SH-SY5Y (cell line): ENCODE results near the gene CDPF1.

Source experiments
- GATA2 ChIP-seq: IDR thresholded peaks from 2 replicates; pipeline ENCODE4 v1.6.1; 2011; ENCODE audit warnings: mild to moderate bottlenecking, low read depth, low read length
- GATA3 ChIP-seq: IDR thresholded peaks from 2 replicates; pipeline ENCODE4 v1.6.1; 2011; ENCODE audit warnings: low read depth, mild to moderate bottlenecking, low read length, moderate library complexity

DNA sequence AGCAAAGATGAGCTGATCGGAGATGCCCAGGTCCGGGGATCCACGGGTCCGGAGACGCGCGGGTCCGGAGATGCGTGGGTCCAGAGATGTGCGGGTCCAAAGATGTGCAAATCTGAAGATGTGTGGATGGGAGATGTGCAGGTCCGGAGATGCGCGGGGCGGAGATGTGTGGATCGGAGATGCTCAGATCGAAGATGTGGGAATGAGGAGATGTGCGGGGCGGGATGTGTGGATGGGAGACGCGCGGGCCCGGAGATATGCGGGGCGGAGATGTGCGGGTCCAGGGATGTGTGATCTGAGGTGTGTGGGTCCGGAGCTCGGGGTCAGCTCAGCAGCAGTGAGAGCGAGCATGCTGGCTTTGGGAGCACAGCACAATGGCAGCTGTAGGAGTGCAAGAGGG lies 35.5 kb downstream of the CDPF1 start:
- no peak for TF ChIP-seq GATA2
- TF ChIP-seq GATA3, result no peak
